RCC 7860 (cell line): ENCODE data around the gene RBP5.

Experiments
- DNase-seq: peaks from one replicate; pipeline ENCODE4 v3.0.0-alpha.2; 2015; ENCODE audit warnings: low spot score
- FAIRE-seq: peaks from 2 replicates; lab custom pipeline; 2012; peaks lifted over from hg19 to GRCh38; lab: Jason Lieb, UNC

RBP5 gene

GRCh38 chr12:7102582-7102981 is 26.1 kb downstream of the RBP5 start:
- FAIRE-seq (no peak), DNase-seq (no peak)

- FAIRE-seq (no peak), DNase-seq (no peak)
Observed at GRCh38 chr12:7101694-7102131, 27.0 kb downstream of the RBP5 start.

GRCh38 chr12:7101047-7101693 is 27.5 kb downstream of the RBP5 start:
- FAIRE-seq (no peak), DNase-seq (no peak)

- no peak for DNase-seq
- no peak for FAIRE-seq
Observed at GRCh38 chr12:7100239-7100638, 28.4 kb downstream of the RBP5 start.

- DNase-seq (no peak), FAIRE-seq (no peak)
Observed at GRCh38 chr12:7099290-7099996, 29.2 kb downstream of the RBP5 start.

GRCh38 chr12:7096979-7097378 is 31.7 kb downstream of the RBP5 start:
- DNase-seq (no peak), FAIRE-seq (no peak)

- DNase-seq: no peak
- no peak for FAIRE-seq
Observed at GRCh38 chr12:7096006-7096932, 32.4 kb downstream of the RBP5 start.

GRCh38 chr12:7093892-7094291 is 34.8 kb downstream of the RBP5 start:
- no peak for FAIRE-seq
- DNase-seq: no peak

GRCh38 chr12:7093486-7093885 is 35.2 kb downstream of the RBP5 start:
- DNase-seq (no peak), FAIRE-seq (no peak)

GRCh38 chr12:7092986-7093460 is 35.7 kb downstream of the RBP5 start:
- FAIRE-seq (no peak), DNase-seq (no peak)

- FAIRE-seq (no peak), DNase-seq (peak; percentile 14)
Observed at GRCh38 chr12:7092229-7092985, 36.3 kb downstream of the RBP5 start, which contains the start of gene C1R. TSS of gene C1R (minus strand) at chr12:7092445. CDS start at chr12:7092388, 57 bp downstream.

GRCh38 chr12:7091660-7092228 is 36.9 kb downstream of the RBP5 start:
- FAIRE-seq (no peak), DNase-seq (no peak)

- DNase-seq: no peak
- FAIRE-seq: no peak
Observed at GRCh38 chr12:7091171-7091570, 37.5 kb downstream of the RBP5 start.

- no peak for FAIRE-seq
- no peak for DNase-seq
Observed at GRCh38 chr12:7090222-7090998, 38.3 kb downstream of the RBP5 start.

- DNase-seq (no peak), FAIRE-seq (no peak)
Observed at GRCh38 chr12:7089196-7089871, 39.4 kb downstream of the RBP5 start.

GRCh38 chr12:7083125-7083524 is 45.6 kb downstream of the RBP5 start:
- FAIRE-seq: no peak
- no peak for DNase-seq

GRCh38 chr12:7081037-7081436 is 47.7 kb downstream of the RBP5 start:
- FAIRE-seq (no peak), DNase-seq (no peak)

GRCh38 chr12:7079826-7080125 is 48.9 kb downstream of the RBP5 start:
- FAIRE-seq: peak; percentile 42
- no peak for DNase-seq

GRCh38 chr12:7078163-7078562 is 50.5 kb downstream of the RBP5 start:
- FAIRE-seq: no peak
- DNase-seq: no peak
